ENCODE data around the gene PLA2G2F.

Gene PLA2G2F

GRCh38 chr1:20154301-20154831, 15.2 kb downstream of the PLA2G2F start:
- DNase-seq (ENCODE audit: low read depth), result no peak
- H3K4me3 ChIP-seq (ENCODE audit: low read length), result no peak overlapping the region
- TF ChIP-seq, protein P1, sequence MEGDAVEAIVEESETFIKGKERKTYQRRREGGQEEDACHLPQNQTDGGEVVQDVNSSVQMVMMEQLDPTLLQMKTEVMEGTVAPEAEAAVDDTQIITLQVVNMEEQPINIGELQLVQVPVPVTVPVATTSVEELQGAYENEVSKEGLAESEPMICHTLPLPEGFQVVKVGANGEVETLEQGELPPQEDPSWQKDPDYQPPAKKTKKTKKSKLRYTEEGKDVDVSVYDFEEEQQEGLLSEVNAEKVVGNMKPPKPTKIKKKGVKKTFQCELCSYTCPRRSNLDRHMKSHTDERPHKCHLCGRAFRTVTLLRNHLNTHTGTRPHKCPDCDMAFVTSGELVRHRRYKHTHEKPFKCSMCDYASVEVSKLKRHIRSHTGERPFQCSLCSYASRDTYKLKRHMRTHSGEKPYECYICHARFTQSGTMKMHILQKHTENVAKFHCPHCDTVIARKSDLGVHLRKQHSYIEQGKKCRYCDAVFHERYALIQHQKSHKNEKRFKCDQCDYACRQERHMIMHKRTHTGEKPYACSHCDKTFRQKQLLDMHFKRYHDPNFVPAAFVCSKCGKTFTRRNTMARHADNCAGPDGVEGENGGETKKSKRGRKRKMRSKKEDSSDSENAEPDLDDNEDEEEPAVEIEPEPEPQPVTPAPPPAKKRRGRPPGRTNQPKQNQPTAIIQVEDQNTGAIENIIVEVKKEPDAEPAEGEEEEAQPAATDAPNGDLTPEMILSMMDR (IDR thresholded peaks at IDR 0.05; ENCODE audit: insufficient read depth, low read depth, low read length, missing control alignments), result no peak

- no peak overlapping the region for H3K4me3 ChIP-seq (ENCODE audit: low read length)
- peak; percentile 49 for DNase-seq (ENCODE audit: low read depth)
- TF ChIP-seq, protein P1 (IDR thresholded peaks at IDR 0.05; ENCODE audit: insufficient read depth, low read depth, low read length, missing control alignments), result no peak
These were observed 19.4 kb downstream of the PLA2G2F start for GRCh38 chr1:20158358-20159070.

DNA sequence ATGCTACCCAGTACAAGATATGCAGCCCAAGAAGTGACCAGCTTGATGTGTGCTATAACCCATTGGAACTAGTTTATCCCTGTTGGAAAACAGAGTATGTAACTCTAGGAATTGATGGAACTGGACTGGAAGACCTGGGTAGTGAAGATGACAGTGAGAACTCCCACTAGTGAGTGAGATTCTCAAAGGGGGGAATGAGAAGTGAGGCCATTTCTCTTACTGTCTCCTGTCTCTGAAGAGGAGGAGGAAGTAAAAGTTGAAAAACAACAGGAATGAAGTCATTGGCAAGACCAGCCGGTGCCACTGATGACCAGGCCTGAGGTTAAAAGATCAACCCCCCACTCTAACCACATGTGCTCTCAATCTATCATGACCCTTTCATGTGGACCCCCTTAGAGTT, 20.9 kb downstream of the PLA2G2F start:
- DNase-seq (ENCODE audit: low read depth), result peak; percentile 18
- H3K4me3 ChIP-seq (ENCODE audit: low read length), result no peak overlapping the region
- TF ChIP-seq, protein P1 (IDR thresholded peaks at IDR 0.05; ENCODE audit: insufficient read depth, low read depth, low read length, missing control alignments), result no peak

DNA sequence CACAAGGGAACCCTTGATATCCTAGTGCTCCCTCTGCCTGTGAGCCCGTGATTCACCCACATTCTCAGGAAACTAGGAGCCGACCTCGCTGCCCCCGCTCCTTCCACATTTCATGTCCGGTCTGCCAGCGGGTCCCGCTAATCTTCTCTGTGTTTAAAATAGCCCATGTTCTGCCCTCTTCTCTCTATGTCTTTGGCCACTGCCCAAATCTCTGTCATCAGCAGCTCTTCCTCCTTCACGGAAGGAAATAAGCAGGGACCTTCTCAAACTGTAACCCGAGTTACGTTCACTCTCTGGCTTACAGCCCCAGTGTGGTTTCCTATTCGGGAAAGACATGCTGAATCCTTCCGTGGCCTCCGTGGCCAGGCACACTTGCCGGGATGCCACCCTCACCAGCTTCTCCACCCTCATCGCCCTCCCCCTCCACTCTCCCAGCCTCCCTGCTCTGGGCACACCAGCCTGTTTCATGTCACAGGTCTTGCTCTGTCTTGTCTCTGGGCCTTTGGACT, 25.6 kb downstream of the PLA2G2F start:
- TF ChIP-seq, protein P1 (IDR thresholded peaks at IDR 0.05; ENCODE audit: insufficient read depth, low read depth, low read length, missing control alignments), result no peak
- H3K4me3 ChIP-seq (ENCODE audit: low read length), result no peak overlapping the region
- no peak for DNase-seq (ENCODE audit: low read depth)

DNA sequence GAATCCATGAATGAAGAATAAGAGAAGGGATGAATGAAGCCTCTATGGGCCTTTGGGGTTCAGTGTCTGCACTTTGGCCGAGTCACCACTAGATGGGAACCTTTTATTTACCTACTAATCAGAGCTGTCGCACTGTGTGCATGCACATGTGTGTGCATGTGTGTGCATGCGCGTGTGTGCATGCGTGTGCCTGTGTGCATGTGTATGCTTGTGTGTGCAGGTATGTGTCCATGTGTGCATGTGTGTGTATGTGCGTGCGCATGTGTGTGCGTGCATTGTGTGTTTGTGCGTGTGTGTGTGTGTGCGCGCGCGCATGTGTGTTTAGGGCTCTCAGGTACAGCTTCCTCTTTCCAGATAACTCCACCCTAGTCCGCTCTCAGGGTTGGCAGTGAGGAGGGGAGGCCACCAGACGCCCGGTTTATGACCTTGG, 26.4 kb downstream of the PLA2G2F start:
- TF ChIP-seq, protein P1 (IDR thresholded peaks at IDR 0.05; ENCODE audit: insufficient read depth, low read depth, low read length, missing control alignments), result peak; percentile 35
- DNase-seq (ENCODE audit: low read depth), result peak; percentile 28
- no peak overlapping the region for H3K4me3 ChIP-seq (ENCODE audit: low read length)

GRCh38 chr1:20166051-20166450, 26.9 kb downstream of the PLA2G2F start:
- no peak overlapping the region for H3K4me3 ChIP-seq (ENCODE audit: low read length)
- DNase-seq (ENCODE audit: low read depth), result peak; percentile 46
- TF ChIP-seq, protein P1 (IDR thresholded peaks at IDR 0.05; ENCODE audit: insufficient read depth, low read depth, low read length, missing control alignments), result no peak

All from epithelial cell of esophagus (primary cell).